Smooth muscle cell (in vitro differentiated cells): ENCODE results near the gene EPHA10. TPM values are rescaled to one million over a fixed set of nuclear protein-coding genes. Genes with fewer than 3 reads are reported as not detected.

Source experiments
- DNase-seq: peaks from one replicate; lab custom pipeline; 2025; ENCODE audit not compliant: unreplicated experiment; lab: John Stamatoyannopoulos, UW
- H2AFZ ChIP-seq: fragments of 200-600 bp; sonication (generic); 2 replicates; pipeline ENCODE4 v1.6.0; 2016; ENCODE audit warnings: antibody characterized with exemption, low read depth, mild to moderate bottlenecking
- H3F3A ChIP-seq: fragments of 200-600 bp; sonication (generic); 2 replicates; pipeline ENCODE4 v1.6.0; 2017; ENCODE audit warnings: antibody characterized with exemption, low read depth
- H3K27ac ChIP-seq: fragments of 200-600 bp; sonication (generic); 2 replicates; pipeline ENCODE4 v1.5.1; 2016; ENCODE audit warnings: low read depth, mild to moderate bottlenecking
- H3K27me3 ChIP-seq: fragments of 200-600 bp; sonication (generic); 2 replicates; pipeline ENCODE4 v1.6.1; 2016; ENCODE audit warnings: low read depth, mild to moderate bottlenecking
- H3K36me3 ChIP-seq: fragments of 200-600 bp; sonication (generic); 2 replicates; pipeline ENCODE4 v1.5.1; 2016; ENCODE audit warnings: low read depth
- H3K4me1 ChIP-seq: fragments of 200-600 bp; sonication (generic); 2 replicates; pipeline ENCODE4 v1.5.1; 2016; ENCODE audit warnings: low read depth
- H3K4me2 ChIP-seq: fragments of 200-600 bp; sonication (generic); 2 replicates; pipeline ENCODE4 v1.6.0; 2016; ENCODE audit warnings: mild to moderate bottlenecking
- H3K4me3 ChIP-seq: fragments of 200-600 bp; sonication (generic); 2 replicates; pipeline ENCODE4 v1.5.1; 2016; ENCODE audit warnings: mild to moderate bottlenecking
- H3K79me2 ChIP-seq: fragments of 200-600 bp; sonication (generic); 2 replicates; pipeline ENCODE4 v1.6.0; 2016; ENCODE audit warnings: low read depth, mild to moderate bottlenecking
- H3K9ac ChIP-seq: fragments of 200-600 bp; sonication (generic); 2 replicates; pipeline ENCODE4 v1.6.0; 2016; ENCODE audit warnings: low read depth
- H3K9me3 ChIP-seq: fragments of 200-600 bp; sonication (generic); replicated peaks from 2 replicates; pipeline ENCODE4 v1.5.1; 2016; ENCODE audit warnings: low read depth
- H4K20me1 ChIP-seq: fragments of 200-600 bp; sonication (generic); 2 replicates; pipeline ENCODE4 v1.6.0; 2016; ENCODE audit warnings: low read depth
- CTCF ChIP-seq: fragments of 200-600 bp; sonication (generic); IDR thresholded peaks from 2 replicates; pipeline ENCODE4 v1.5.1; 2017; ENCODE audit warnings: borderline replicate concordance, mild to moderate bottlenecking, antibody characterized with exemption; ENCODE audit not compliant: insufficient read depth, poor library complexity, severe bottlenecking
- WGBS: methylation state at CpG from one replicate; pipeline ENCODE4 v1.1.7; 2016; ENCODE audit warnings: low lambda C conversion rate; 5-methylcytosine and 5-hydroxymethylcytosine counted together
- polyA plus RNA-seq: library from polyadenylated mRNA; unstranded; fragments of >200 nt; fragmentation: Nextera tagmentation; extraction: Ambion mirVana; gene quantifications from 2 replicates; pipeline ENCODE4 v1.2.1, GENCODE V29; 2016
- total RNA-seq: library from RNA; depleted of rRNA; stranded (reverse); fragments of >200 nt; gene quantifications from 2 replicates; pipeline ENCODE4 v1.2.3, GENCODE V29; 2014

The EPHA10 gene
- total and polyA plus RNA-seq, 2 experiments from 2014 or later = not detected

DNA sequence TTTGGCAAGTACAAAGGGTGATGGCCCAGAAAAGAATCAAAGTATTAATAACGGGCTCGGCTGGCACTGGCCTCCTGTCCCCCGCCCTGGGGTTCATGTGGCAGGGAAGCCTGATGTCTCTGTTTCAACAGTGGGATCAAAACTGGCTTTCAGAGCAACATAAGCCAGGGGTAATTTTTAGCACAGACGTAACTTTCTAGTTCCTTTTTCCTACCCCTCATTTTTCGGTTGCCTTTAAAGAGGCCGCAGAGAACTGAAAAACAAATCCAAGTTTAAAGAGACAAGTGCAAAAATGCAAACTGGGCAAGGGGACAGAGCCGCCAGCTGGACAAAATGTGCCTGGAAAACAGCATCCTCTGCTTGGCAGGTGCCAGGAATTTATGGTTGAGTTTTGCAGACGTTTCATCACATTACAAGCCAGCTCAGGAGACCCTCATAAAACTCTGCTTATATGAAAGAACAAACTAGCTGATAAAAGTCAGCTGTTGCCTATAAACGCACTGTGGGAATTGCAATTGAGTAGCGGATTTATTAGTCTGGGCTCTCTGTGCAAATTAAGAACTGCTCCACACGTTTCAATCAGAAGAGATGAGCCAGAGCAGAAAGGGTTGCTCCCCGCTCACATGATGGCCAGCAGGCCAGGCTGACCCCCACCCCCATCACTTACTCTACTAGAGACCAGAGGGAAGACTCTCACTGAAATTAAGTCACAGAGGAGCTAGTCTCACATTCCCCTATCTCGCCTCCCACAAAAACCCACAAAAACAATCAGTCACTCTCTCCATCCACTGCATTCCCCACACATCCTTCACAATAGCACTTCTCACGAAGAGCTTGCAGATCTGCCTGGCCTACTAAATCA lies 88.4 kb downstream of the EPHA10 start:
- Histone ChIP-seq H4K20me1 (no peaks in the 10 kb centered on the region), H3K79me2 (no peaks in the 10 kb centered on the region), H3K4me1 (no peaks in the 10 kb centered on the region), H3K27me3 (peaks cover 6% of the 10 kb centered on the region), H3K4me3 (no peak overlapping the region), H3K4me2 (no peak overlapping the region), H3F3A (no peaks in the 10 kb centered on the region), H3K9me3 (no peaks in the 10 kb centered on the region), H3K36me3 (no peaks in the 10 kb centered on the region), H3K27ac (no peak overlapping the region), H3K9ac (no peak overlapping the region), H2AFZ (no peak overlapping the region)
- no peak for TF ChIP-seq CTCF
- no peak for DNase-seq
- WGBS = 51% methylated on average over 14 of the region's 14 CpGs

DNA sequence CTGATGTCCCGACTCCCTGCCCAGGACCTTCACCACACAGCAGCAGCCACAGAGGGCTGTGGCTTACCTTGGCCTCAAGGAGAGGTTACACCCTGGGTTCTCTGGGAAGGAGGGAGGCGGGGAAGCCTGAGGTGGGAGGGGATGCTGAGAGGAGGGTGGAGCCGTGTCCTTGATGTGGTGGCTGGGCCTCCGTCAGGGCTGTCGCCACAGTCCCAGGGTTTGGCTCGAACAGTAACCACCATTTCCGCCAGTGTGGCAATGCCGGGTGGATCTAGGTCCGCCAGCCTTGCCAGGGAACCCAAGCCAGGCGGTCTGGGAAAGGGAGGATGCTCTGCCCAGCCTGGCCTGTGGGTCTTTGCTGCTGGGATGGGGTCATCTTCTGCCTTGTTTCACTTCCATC lies 91.0 kb downstream of the EPHA10 start:
- no peak for TF ChIP-seq CTCF
- Histone ChIP-seq H3K4me3 (no peak overlapping the region), H3K4me1 (no peaks in the 10 kb centered on the region), H3K79me2 (no peaks in the 10 kb centered on the region), H3K27ac (no peak overlapping the region), H2AFZ (no peak overlapping the region), H4K20me1 (no peaks in the 10 kb centered on the region), H3K27me3 (peaks cover 26% of the 10 kb centered on the region), H3K9ac (no peak overlapping the region), H3K9me3 (no peaks in the 10 kb centered on the region), H3F3A (no peaks in the 10 kb centered on the region), H3K4me2 (no peak overlapping the region), H3K36me3 (no peaks in the 10 kb centered on the region)
- WGBS = 71% methylated on average over 10 of the region's 10 CpGs
- DNase-seq = no peak

GRCh38 chr1:37672136-37672870 lies 92.6 kb downstream of the EPHA10 start:
- H2AFZ ChIP-seq = no peak overlapping the region
- no peaks in the 10 kb centered on the region for H4K20me1 ChIP-seq
- H3K4me1 ChIP-seq = no peaks in the 10 kb centered on the region
- 63% methylated on average over 9 of the region's 9 CpGs for WGBS
- no peak overlapping the region for H3K9ac ChIP-seq
- H3K27me3 ChIP-seq = peaks cover 42% of the 10 kb centered on the region
- no peak overlapping the region for H3K27ac ChIP-seq
- TF ChIP-seq CTCF = no peak
- no peak for DNase-seq
- no peaks in the 10 kb centered on the region for H3F3A ChIP-seq
- H3K9me3 ChIP-seq = no peaks in the 10 kb centered on the region
- no peak overlapping the region for H3K4me3 ChIP-seq
- no peaks in the 10 kb centered on the region for H3K79me2 ChIP-seq
- no peaks in the 10 kb centered on the region for H3K36me3 ChIP-seq
- H3K4me2 ChIP-seq = no peak overlapping the region
